Activated CD8-positive, alpha-beta T cell treated with anti-CD3 and anti-CD28 coated beads for 36 hours (primary cell): ENCODE measurements around the gene FOXL3. TPM values are rescaled to one million over a fixed set of nuclear protein-coding genes. Genes with fewer than 3 reads are reported as not detected.
"Not testable (repeated sequence)": the region's sequence is repeated elsewhere in the genome, so short reads cannot be mapped to it uniquely, and the experiment has no call there.

Source experiments
- ATAC-seq: fragments of 200-7000 bp; cut with Tn5 transposase; one replicate; pipeline ENCODE4 v1.10.0; 2021; ENCODE audit warnings: mild to moderate bottlenecking, moderate library complexity
- CTCF ChIA-PET: fragments of 350-600 bp; sonication (Branson Sonifier 250); formaldehyde crosslinking; loops from one replicate; lab custom pipeline; 2021; ENCODE audit warnings: antibody characterized with exemption; lab: Charles Lee
- POLR2A ChIA-PET: fragments of 350-600 bp; sonication (Branson Sonifier 250); formaldehyde crosslinking; loops from one replicate; lab custom pipeline; 2021; ENCODE audit warnings: antibody characterized with exemption; lab: Charles Lee
- DNase-seq: peaks from one replicate; pipeline ENCODE4 v3.0.0-alpha.2; 2020
- H3K27ac Mint-ChIP-seq: one replicate; pipeline ENCODE4 v1.8.0; 2021; ENCODE audit warnings: mild to moderate bottlenecking, mixed read lengths
- H3K27me3 Mint-ChIP-seq: one replicate; pipeline ENCODE4 v1.8.0; 2021; ENCODE audit warnings: mixed read lengths
- H3K36me3 Mint-ChIP-seq: one replicate; pipeline ENCODE4 v1.8.0; 2021; ENCODE audit warnings: low read depth, mixed read lengths
- H3K4me1 Mint-ChIP-seq: one replicate; pipeline ENCODE4 v1.8.0; 2021; ENCODE audit warnings: low read depth, mixed read lengths
- H3K4me3 Mint-ChIP-seq: one replicate; pipeline ENCODE4 v1.8.0; 2021; ENCODE audit warnings: mild to moderate bottlenecking, moderate library complexity, mixed read lengths
- H3K9me3 Mint-ChIP-seq: one replicate; pipeline ENCODE4 v1.8.0; 2021; ENCODE audit warnings: mixed read lengths
- CTCF ChIP-seq: fragments of 200-600 bp; IDR thresholded peaks from one replicate; pipeline ENCODE4 v1.8.0; 2022; ENCODE audit warnings: antibody characterized with exemption, mild to moderate bottlenecking
- intact Hi-C: fragments of 100-400 bp; cut with micrococcal nuclease; formaldehyde crosslinking; loops from one replicate; pipeline ENCODE4 v1.10.0; 2022
- total RNA-seq, 2 experiments: library from RNA; stranded (reverse); gene quantifications; one replicate each; pipeline ENCODE4 v1.2.3, GENCODE V29; 2021

Gene FOXL3
- total RNA-seq, 2 experiments from 2014 or later = not detected

DNA sequence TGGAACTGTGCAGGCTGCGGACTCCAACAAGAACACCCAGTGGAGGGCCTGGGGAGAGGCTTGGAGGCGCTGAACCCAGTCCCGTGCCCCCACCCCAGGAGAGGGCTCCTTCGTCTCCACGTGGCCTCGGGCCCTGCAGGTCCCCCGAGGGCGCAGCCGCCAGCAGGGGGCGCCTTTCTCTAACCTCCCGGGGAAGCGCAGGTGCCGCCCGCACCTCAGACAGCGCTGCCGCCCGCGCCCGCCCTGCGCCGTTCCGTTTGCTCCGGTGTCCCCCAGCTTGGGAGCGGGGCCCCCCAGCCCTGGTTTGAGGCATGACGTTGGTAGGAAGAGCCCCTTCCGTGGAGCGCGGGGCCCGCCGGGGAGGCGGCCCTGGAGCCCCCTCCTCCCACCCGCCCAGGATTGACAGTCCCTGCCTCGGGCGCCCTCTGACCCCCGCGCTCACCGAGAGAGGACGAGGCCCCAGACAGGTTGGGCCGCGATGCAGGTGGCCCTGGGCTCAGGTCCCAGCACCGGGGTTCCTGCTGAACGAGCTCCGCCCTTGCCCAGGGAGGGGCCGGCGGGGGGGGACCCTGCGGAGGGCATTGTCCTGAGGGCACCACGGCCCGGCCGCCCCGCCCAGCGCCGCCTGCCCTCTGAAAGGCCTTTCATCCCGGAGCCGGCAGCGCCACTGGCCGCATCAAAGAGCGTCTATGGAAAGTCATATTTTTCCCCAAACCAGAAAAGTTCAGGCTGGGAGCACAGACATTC, 42.8 kb downstream of the FOXL3 start:
- ChIA-PET POLR2A (no interaction called here), CTCF (interaction anchor here (0.7 to 2.1 kb wide), 21 partner anchors 11 to 543 kb away, joined by 3 to 10 read pairs (median 4); partner anchors contain the start of gene GET4)
- peak; percentile 94 for DNase-seq
- Mint-ChIP-seq H3K27me3 (no peaks in the 10 kb centered on the region), H3K27ac (no peak overlapping the region), H3K36me3 (no peaks in the 10 kb centered on the region), H3K4me1 (peaks cover 12% of the 10 kb centered on the region), H3K4me3 (no peak overlapping the region), H3K9me3 (peaks cover 13% of the 10 kb centered on the region)
- TF ChIP-seq CTCF = peak; percentile 93
- peak; percentile 96 for ATAC-seq
- intact Hi-C loops = no loop called here

DNA sequence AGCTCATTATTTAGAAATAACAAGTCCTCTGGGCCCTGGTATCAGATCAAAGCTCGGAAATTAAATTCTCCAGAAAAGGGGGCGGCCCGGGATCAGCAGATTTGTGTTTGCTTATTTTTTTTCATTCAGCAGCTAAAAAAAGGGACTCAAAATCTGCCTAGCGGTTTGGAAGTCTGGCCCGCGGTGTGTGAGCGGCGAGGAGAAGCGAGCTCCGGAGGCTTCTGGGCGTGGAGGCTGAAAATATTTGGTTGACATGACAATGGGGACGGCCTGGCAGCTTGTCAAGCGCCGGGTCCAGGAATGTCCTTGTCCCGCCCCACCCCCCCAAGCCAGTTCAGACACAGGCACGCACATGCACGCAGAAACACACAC, 43.4 kb downstream of the FOXL3 start:
- intact Hi-C loops = no loop called here
- peaks cover 13% of the 10 kb centered on the region for H3K9me3 Mint-ChIP-seq
- no peaks in the 10 kb centered on the region for H3K36me3 Mint-ChIP-seq
- no peak for TF ChIP-seq CTCF
- H3K4me1 Mint-ChIP-seq = peaks cover 12% of the 10 kb centered on the region
- H3K4me3 Mint-ChIP-seq = no peak overlapping the region
- CTCF ChIA-PET = interaction anchor here (0.7 to 2.1 kb wide), 19 partner anchors 11 to 542 kb away, joined by 3 to 10 read pairs (median 3); partner anchors contain the start of gene GET4
- H3K27ac Mint-ChIP-seq = no peak overlapping the region
- POLR2A ChIA-PET = no interaction called here
- ATAC-seq = no peak
- no peak for DNase-seq
- H3K27me3 Mint-ChIP-seq = no peaks in the 10 kb centered on the region

GRCh38 chr7:334618-335357, 44.8 kb downstream of the FOXL3 start:
- no peak overlapping the region for H3K4me3 Mint-ChIP-seq
- ChIA-PET CTCF (no interaction called here), POLR2A (no interaction called here)
- H3K4me1 Mint-ChIP-seq = peaks cover 12% of the 10 kb centered on the region
- no peaks in the 10 kb centered on the region for H3K27me3 Mint-ChIP-seq
- no peak for ATAC-seq
- intact Hi-C loops = no loop called here
- TF ChIP-seq CTCF = no peak
- H3K9me3 Mint-ChIP-seq = peaks cover 13% of the 10 kb centered on the region
- no peak overlapping the region for H3K27ac Mint-ChIP-seq
- H3K36me3 Mint-ChIP-seq = no peaks in the 10 kb centered on the region
- DNase-seq = no peak

GRCh38 chr7:335358-336148, 45.6 kb downstream of the FOXL3 start:
- intact Hi-C loops = no loop called here
- TF ChIP-seq CTCF = no peak
- no peak overlapping the region for H3K27ac Mint-ChIP-seq
- H3K4me1 Mint-ChIP-seq = peaks cover 12% of the 10 kb centered on the region
- peaks cover 13% of the 10 kb centered on the region for H3K9me3 Mint-ChIP-seq
- no peaks in the 10 kb centered on the region for H3K27me3 Mint-ChIP-seq
- CTCF ChIA-PET = no interaction called here
- H3K4me3 Mint-ChIP-seq = no peak overlapping the region
- no peaks in the 10 kb centered on the region for H3K36me3 Mint-ChIP-seq
- ATAC-seq (no peak), DNase-seq (no peak)
- POLR2A ChIA-PET = no interaction called here

DNA sequence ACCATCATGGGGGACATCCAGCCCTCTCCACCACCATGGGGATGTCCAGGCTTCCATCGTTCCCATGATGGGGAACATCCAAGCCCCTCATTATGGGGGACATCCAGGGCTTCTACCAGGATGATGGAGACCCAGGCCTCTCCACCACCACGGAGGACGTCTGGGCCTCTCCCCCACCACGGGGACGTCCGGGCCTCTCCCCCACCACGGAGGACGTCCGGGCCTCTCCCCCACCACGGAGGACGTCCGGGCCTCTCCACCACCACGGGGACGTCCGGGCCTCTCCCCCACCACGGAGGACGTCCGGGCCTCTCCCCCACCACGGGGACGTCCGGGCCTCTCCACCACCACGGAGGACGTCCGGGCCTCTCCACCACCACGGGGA, 46.2 kb downstream of the FOXL3 start:
- H3K27me3 Mint-ChIP-seq, CTCF ChIA-PET, intact Hi-C loops, POLR2A ChIA-PET, H3K27ac Mint-ChIP-seq, H3K4me3 Mint-ChIP-seq, DNase-seq, H3K36me3 Mint-ChIP-seq, ATAC-seq: not testable (repeated sequence)
- Mint-ChIP-seq H3K4me1 (peaks cover 12% of the 10 kb centered on the region), H3K9me3 (peaks cover 13% of the 10 kb centered on the region)
